SW 1271 (cell line): ENCODE data around the gene ACAN.
A peak's percentile ranks its signal among the peaks of the same experiment; 100 is the strongest.

ENCODE experiments used
- DNase-seq, 2 experiments: peaks; one replicate each; lab custom pipeline; 2025; lab: John Stamatoyannopoulos, UW

Gene ACAN

GRCh38 chr15:88878720-88879184 is 75.5 kb downstream of the ACAN start:
- peak in 1 of 2 experiments; percentile 56 for DNase-seq

DNA sequence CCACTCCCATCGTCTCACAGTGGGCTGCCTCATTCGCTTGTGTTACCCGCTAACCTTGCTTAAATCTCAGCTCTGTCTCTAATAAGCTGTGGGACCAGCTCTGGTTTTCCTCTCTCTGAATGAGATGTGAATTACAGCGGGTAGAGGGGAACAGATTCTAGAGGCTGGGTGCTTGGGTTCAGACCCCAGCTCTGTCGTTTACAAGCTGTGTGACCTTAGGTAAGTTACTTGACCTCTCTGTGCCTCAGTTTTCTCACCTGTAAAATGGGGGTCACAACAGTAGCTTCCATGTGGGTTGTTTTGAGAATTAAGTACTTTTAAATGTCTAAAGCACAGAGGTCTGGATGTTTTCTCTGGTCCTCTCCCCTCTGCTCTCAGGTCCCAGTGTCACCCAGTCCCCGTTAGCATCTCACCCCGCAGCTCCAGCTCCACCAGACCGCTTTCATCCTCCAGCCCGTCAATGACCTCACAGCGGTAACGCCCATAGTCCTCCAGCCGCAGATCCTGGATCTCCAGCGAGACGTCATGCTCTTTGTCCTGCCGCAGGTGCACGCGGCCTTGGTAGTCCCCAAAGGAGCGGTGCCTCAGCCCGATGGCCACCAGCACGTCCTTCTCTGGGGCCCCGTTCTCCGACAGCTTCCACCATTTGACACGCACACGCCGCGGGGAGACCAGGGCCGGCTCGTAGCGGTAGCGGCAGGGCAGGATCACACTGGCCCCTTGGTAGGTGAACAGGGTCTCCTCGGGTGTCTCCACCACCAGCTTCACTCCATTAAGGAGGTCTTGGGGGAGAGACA is 77.9 kb downstream of the ACAN start:
- no peak for DNase-seq

- DNase-seq, result no peak
Observed at GRCh38 chr15:88881775-88882174, 78.5 kb downstream of the ACAN start.

GRCh38 chr15:88882785-88883184 is 79.5 kb downstream of the ACAN start:
- peak in 1 of 2 experiments; percentile 26 for DNase-seq

GRCh38 chr15:88887068-88887580 is 83.9 kb downstream of the ACAN start:
- no peak for DNase-seq

DNA sequence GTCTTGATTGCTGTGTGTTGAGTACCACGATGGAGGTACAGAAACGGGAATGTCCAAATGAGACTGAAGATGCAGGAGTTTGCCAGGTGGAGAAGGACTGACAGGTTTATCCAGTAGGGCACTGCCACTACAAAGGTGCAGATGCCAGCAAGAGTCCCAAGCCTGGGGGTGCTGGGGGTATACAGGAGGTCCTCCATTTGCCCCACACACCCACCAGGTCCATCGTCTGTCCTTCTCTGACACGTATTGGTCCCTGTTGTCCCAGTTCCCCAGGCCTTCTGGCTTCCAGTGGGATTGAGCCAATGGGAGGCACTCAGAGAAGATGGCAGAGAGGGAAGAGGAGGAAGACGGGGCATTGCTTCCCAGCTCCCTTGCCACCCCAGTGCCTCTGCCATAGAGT is 85.5 kb downstream of the ACAN start:
- no peak for DNase-seq

- no peak for DNase-seq
Observed at GRCh38 chr15:88890495-88890894, 87.3 kb downstream of the ACAN start.

GRCh38 chr15:88891540-88892254 is 88.5 kb downstream of the ACAN start:
- no peak for DNase-seq

- DNase-seq, result no peak
Observed at GRCh38 chr15:88894348-88894818, 91.1 kb downstream of the ACAN start.

DNA sequence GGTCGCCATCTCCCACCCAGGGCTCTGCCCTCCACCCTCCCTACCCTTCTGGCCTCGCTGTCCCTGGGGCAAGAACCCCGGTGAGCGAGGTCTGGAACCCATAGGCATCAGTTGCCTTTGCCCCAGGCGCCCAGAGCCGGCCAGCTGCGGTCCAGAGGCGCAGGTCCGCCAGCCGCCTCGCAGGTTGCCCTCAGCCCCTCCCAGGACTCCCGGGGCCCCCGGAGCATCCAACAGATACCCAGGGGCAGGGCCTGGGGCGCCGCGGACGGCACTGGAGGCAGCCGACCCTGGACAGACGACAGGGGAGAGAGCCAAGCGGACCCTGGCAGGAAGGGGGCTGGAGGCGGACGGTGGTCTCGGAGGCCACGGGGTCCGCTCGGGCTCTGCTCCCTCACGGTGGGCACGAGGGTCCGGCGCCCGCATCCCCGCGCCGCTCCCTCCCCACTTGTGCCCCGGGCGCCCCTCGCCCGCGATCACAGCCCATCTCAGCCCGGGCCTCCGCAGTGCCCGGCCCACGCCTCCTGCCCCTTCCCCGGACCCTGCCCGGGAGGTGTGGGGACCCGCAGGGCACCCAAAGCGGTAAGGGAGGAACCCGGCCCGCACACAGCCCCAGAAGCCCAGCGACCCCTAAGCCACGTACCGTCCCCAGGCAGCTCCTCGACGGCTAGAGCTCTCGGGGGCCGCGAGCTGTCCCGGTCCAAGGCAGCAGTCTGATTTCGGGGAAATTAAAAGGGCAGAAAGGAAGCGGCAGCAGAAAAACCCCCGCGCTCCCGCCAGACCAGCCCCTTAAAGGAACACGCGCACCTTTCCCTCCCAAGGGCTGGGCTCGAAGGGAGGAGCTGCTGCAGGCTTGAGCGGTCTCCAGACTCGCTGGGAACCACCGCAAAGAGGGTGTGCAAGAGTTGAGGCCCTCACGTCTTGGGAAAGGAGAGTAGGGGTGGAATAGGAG is 91.9 kb downstream of the ACAN start, which contains the start of gene HAPLN3:
HAPLN3 (minus strand) TSS at position 726 of the 949 bp plus-strand sequence. CDS start 8,246 bp downstream, outside the sequence.
- DNase-seq, result no peak

DNA sequence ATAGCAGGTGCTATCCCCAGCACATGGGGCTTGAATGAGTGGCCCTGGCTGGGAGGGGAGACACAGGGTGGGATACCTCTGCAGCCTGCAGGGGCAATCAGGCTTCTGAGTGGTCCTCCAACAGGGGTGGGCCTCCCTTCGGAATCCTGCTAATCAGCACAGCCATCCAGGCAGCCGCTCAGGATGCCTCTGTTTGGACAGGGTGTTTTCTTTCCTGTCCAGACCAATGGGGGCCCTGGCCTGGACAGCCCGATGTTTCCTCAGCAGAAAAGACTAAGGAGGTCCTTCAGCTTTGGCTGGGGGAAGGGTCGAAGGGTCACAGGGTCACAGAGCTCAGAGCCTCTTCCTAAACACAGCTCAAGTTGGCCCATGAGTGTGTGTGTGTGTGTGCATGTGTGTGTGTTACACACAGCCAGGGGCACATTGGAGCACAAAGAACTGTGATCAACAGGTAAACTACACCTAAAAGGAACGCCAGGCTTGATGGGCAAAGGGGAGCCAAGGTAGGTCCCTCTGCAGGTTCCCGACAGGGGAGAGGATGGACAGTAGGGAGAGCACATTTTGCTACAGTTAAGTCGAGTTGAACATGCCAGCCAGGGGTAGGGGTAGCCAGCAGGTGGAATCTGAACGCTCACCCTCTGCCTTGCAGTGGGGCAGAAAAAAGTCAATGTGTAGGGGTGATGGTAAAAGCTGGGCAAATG is 93.2 kb downstream of the ACAN start:
- DNase-seq, result no peak

DNA sequence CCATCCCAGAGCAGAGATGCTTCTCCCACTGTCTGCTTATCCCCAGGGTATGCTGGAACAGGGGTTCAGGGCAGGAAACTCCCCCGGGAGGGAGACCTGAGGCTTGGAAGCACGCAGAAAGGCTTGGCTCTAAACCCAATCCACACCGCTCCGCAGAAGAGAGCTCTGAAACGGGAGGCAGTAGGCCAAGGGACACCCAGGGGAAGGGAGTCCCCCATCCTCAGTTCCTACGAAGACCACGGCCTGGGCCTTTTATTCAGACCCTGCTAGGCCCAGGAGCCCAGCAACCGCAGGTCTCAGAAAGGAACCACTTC is 93.9 kb downstream of the ACAN start:
- DNase-seq, result no peak

GRCh38 chr15:88897456-88898194 is 94.4 kb downstream of the ACAN start:
- DNase-seq, result peak; percentile 42 to 79

DNA sequence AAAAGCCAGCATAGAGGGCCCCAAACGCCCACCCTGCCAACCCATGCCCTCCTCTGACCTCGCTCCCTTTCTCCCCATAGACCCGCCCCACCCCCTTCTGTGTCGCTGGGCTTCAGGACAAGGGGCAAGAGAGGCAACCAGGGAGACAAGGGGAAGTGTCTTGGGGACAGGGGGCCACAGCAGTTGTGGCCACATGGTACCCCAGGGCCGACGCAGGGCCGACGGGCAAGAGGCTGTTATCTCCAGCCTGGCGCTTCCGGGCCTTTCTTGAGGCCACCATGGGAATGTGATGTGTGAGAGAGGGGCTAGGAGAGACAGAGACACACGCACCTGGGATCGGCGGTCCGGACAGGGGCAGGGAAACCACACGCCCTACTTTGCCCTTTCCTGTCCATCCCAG is 95.5 kb downstream of the ACAN start:
- DNase-seq, result no peak

DNA sequence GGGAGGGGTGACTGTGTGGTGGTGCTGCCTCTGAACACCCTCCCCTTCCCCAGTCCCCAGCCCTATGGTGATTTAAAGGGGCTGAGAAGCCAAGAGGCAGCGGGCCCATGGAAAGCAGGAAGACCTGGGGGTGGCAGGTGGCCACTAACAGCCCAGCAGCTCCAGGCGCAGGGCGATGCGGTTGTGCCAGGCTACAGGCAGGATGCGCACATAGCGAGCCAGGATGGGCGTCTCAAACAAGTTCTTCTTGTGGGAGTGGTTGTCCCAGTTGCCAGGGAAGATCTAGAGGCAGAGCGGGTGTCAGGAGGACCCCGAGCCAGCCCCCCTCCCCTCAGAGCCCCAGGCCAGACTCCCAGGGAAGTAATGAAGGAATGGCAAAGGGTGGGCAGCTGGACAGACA is 96.0 kb downstream of the ACAN start:
- DNase-seq, result no peak

DNA sequence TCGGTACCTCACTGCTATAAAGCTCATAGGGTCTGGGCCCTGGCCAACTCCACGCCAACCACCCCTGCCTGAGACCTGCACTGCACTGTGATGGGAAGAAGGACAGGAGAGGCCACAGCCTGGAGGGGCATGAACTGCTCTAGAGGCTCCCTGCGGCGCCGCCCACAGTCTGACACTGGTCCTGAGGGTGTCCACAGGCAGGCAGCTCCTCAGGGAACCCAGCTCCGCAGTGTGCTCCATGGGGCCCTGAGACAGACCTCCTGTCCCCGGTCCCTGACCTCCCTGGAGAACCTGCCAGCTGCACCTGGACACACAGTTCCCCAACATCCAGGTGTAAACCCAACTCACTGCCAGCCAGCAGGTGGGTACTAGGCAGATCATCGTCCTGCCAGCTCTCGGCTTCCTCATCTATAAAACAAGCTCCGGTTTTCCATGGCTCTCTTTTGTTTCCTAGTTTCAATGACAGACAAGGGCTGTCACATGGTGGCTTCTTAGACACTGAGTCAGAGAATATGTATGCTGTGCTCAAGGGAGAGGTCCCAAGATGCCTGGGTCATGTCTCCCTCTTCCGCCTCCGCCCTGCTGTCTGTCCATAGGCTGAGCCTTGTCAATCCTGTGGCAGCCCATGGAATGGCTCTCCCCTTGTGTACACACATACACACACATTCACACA is 97.2 kb downstream of the ACAN start:
- DNase-seq, result peak; percentile 28 to 66

DNA sequence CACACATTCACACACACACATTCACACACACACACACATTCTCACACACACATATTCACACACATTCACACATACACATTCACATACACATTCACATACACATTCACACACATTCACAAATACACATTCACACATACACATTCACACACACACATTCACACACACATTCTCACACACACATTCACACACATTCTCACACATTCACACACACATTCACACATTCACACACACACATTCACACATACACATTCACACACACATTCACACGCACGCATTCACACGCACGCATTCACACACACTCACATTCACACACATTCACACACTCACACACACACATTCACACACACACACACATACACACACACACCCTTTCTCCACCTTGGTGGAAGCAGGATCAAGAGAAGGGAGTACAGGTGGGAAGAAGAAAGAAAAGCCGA is 97.8 kb downstream of the ACAN start:
- DNase-seq, result no peak

DNA sequence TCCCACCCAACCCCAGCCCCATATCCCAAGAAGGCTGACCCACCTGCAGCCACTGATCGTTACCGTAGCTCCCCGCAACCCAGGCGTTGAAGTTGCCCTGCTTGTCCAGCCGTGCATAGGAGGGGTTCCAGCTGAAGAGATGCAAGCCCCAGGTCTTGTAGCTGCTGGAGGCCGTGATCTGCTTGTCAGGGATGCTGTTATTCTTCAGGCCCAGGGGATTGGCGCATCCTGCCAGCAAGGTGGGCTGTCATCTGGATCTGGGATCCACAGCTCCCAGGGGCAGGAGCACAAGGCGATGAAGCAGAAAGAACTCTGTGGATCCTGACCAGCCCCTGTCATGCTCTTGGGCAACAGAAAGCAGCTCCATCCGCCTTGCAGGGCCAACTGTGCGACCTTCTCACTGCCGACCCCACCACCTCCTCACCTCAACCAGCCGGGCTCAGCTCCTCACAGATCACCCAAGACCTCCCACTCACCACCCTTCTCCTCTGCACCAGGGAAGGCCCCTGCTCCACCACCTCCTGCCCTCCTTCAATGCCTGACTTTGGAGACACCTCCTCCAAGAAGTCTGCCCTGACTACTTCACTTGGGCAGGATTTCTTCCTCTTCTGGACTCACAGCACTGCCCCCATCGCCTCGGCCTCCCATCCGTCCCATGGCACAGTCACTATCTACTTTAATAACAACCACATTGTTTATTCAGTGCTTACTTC is 98.4 kb downstream of the ACAN start:
- no peak for DNase-seq

- DNase-seq, result no peak
Observed at GRCh38 chr15:88902221-88902835, 99.1 kb downstream of the ACAN start.
